ENCODE data around the gene NCS1. TPM values are rescaled to one million over a fixed set of nuclear protein-coding genes. Genes with fewer than 3 reads are reported as not detected.
A peak's percentile ranks its signal among the peaks of the same experiment; 100 is the strongest.

The NCS1 gene
- total RNA-seq, 1 donor from 2014 or later: 20.1 TPM

DNA sequence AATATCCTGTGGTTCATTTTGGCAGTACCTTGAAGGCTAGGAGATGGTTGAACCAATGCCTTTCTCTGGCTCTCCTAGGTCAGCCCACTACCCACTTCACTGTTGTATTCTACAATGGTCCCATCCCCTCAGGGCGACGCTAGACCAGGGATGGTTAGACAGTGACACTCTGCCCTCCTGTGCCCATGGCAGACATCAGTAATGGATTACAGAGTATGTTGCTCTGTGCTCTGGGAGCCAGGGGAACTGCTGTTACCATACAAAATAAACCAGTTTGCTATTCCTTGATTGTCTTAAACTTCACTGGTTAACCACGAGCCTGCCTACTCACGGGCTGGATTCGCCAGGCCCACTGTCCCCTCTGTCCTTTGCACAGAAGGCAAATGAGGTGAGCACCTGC is 33.7 kb downstream of the NCS1 start:
- no peak for DNase-seq (ENCODE audit: low spot score)
- TF ChIP-seq, protein P1, sequence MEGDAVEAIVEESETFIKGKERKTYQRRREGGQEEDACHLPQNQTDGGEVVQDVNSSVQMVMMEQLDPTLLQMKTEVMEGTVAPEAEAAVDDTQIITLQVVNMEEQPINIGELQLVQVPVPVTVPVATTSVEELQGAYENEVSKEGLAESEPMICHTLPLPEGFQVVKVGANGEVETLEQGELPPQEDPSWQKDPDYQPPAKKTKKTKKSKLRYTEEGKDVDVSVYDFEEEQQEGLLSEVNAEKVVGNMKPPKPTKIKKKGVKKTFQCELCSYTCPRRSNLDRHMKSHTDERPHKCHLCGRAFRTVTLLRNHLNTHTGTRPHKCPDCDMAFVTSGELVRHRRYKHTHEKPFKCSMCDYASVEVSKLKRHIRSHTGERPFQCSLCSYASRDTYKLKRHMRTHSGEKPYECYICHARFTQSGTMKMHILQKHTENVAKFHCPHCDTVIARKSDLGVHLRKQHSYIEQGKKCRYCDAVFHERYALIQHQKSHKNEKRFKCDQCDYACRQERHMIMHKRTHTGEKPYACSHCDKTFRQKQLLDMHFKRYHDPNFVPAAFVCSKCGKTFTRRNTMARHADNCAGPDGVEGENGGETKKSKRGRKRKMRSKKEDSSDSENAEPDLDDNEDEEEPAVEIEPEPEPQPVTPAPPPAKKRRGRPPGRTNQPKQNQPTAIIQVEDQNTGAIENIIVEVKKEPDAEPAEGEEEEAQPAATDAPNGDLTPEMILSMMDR (IDR thresholded peaks at IDR 0.05; ENCODE audit: unreplicated experiment): no peak
- no peaks in the 10 kb centered on the region for H3K36me3 Mint-ChIP-seq (ENCODE audit: low read depth, unreplicated experiment)
- H3K9me3 Mint-ChIP-seq (ENCODE audit: unreplicated experiment): no peaks in the 10 kb centered on the region
- peaks cover 16% of the 10 kb centered on the region for H3K27me3 Mint-ChIP-seq (ENCODE audit: unreplicated experiment)
- H3K4me3 Mint-ChIP-seq (ENCODE audit: unreplicated experiment): no peak overlapping the region
- no peak overlapping the region for H3K27ac Mint-ChIP-seq (ENCODE audit: unreplicated experiment)
- peaks cover 45% of the 10 kb centered on the region for H3K4me1 Mint-ChIP-seq (ENCODE audit: unreplicated experiment)

DNA sequence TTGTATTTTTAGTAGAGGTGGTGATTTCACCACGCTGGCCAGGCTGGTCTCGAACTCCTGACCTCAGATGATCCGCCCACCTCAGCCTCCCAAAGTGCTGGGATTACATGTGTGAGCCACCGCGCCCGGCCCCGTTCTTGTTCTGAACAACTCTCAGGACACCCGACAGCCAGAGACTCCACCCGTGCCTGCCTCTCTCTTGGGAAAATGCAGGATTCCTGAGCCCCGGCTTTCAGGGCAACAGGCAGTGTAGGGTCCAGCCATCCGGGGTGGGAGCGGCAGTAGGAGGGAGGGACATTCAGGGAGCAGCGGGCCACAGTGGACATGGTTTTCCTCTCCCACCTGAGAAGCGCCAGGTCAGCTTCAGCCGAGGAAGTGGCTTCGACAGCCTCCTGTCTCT is 34.4 kb downstream of the NCS1 start:
- Mint-ChIP-seq H3K27me3 (ENCODE audit: unreplicated experiment) (peaks cover 13% of the 10 kb centered on the region), H3K9me3 (ENCODE audit: unreplicated experiment) (no peaks in the 10 kb centered on the region), H3K27ac (ENCODE audit: unreplicated experiment) (no peak overlapping the region)

DNA sequence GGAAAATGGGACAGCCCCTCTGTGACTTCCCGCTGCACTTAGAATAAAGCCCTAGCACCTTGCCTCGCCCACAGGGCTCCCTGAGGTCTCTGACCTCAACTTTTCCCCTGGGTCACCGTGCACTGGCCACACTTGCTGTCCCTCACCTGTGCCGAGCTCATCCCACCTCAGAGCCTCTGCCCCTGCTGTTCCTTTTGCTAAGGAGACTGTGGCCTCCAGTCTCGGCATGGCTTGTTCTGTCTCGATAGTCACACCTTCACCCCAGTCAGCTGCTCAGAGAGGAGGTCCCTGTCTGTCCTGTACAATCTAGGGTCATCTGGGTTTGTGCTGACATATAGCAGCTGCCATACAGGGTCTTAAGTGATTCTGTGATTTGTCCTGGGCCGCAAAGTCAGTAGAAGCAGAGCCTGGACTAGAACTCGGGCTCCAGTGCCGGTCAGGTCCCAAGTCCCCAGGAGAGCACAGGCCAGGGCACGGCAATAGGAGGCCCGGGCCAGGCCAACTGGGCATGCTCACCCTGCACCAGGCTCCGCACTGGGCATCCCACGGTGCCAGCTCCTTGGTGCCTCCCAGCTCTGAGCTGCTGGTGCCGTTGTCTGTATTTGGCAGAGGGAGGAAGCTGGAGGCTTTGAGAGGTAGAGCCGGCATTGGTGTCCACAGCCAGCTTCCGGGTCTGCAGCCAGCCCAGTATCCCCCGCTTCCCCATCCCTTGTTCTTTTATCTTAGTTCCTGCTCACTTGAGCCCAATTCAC is 35.2 kb downstream of the NCS1 start:
- Mint-ChIP-seq H3K27ac (ENCODE audit: unreplicated experiment) (peak overlapping the region; percentile 86), H3K9me3 (ENCODE audit: unreplicated experiment) (no peaks in the 10 kb centered on the region), H3K27me3 (ENCODE audit: unreplicated experiment) (peaks cover 12% of the 10 kb centered on the region), H3K4me1 (ENCODE audit: unreplicated experiment) (peaks cover 38% of the 10 kb centered on the region), H3K4me3 (ENCODE audit: unreplicated experiment) (no peak overlapping the region), H3K36me3 (ENCODE audit: low read depth, unreplicated experiment) (no peaks in the 10 kb centered on the region)
- TF ChIP-seq, protein P1 (IDR thresholded peaks at IDR 0.05; ENCODE audit: unreplicated experiment): no peak
- no peak for DNase-seq (ENCODE audit: low spot score)

More for the DNA sequence above, 34.4 kb downstream of the NCS1 start:
- TF ChIP-seq, protein P1 (IDR thresholded peaks at IDR 0.05; ENCODE audit: unreplicated experiment): no peak
- no peaks in the 10 kb centered on the region for H3K36me3 Mint-ChIP-seq (ENCODE audit: low read depth, unreplicated experiment)
- DNase-seq (ENCODE audit: low spot score): no peak
- H3K4me1 Mint-ChIP-seq (ENCODE audit: unreplicated experiment): peaks cover 41% of the 10 kb centered on the region
- H3K4me3 Mint-ChIP-seq (ENCODE audit: unreplicated experiment): no peak overlapping the region

DNA sequence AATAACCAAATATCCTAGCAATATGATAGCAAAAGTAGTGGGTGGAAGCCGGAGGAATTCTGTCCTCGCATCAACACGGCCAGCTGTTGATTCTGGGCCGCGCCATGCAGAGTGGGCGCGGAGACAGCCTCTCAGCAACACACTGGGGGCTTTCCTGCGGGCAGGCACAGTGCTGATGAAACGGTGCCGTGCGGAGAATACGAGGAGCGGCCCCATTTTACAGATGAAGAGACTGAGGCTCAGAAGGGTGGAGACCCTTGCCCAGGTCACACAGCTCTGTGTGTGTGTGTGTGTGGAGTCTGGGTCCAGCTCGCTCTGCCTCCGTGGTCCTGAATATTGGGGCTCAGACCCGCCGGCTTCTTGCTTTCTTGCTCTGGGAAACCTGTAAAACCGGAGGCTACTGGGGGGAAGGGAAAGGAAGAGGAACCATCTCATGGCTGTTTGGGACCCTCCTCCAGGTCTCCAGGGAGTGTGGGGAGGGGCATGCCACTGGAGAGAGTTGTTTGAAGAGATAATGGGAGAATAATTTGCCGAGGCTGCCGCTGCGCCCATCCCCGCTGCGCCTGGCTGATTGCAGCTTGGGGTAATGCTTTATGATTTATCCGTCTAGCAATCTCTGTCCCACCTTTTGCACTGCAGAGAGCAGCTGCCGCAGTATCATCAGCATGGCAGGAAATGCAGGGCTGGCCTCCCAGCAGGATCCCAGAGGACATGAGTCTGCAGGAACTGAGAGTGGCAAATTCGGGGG is 36.6 kb downstream of the NCS1 start:
- peaks cover 12% of the 10 kb centered on the region for H3K27me3 Mint-ChIP-seq (ENCODE audit: unreplicated experiment)
- peak overlapping the region; percentile 72 for H3K27ac Mint-ChIP-seq (ENCODE audit: unreplicated experiment)
- no peak for DNase-seq (ENCODE audit: low spot score)
- no peak overlapping the region for H3K4me3 Mint-ChIP-seq (ENCODE audit: unreplicated experiment)
- no peaks in the 10 kb centered on the region for H3K36me3 Mint-ChIP-seq (ENCODE audit: low read depth, unreplicated experiment)
- peaks cover 38% of the 10 kb centered on the region for H3K4me1 Mint-ChIP-seq (ENCODE audit: unreplicated experiment)
- TF ChIP-seq, protein P1 (IDR thresholded peaks at IDR 0.05; ENCODE audit: unreplicated experiment): no peak
- H3K9me3 Mint-ChIP-seq (ENCODE audit: unreplicated experiment): no peaks in the 10 kb centered on the region

DNA sequence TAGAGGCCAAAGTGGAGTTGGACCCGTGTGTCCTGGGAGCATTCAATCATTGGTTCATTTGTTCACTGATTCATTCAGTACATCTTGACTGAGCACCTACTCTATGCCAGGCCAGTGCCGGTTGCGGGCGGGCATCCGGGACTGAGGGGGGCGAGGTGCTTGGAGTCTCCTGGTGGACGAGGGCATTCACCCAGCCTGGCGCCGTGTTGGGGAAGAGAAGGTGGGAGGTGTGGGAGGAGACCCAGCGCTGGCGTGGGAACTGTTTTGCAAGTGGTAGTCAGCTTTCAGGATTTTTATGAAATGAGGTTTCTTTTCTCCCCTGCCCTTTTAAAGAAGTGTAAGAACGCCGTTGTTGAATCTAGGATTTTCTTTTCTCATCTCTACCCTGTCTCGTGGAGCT is 37.2 kb downstream of the NCS1 start:
- no peak for DNase-seq (ENCODE audit: low spot score)
- Mint-ChIP-seq H3K4me3 (ENCODE audit: unreplicated experiment) (no peak overlapping the region), H3K4me1 (ENCODE audit: unreplicated experiment) (peaks cover 45% of the 10 kb centered on the region), H3K36me3 (ENCODE audit: low read depth, unreplicated experiment) (no peaks in the 10 kb centered on the region), H3K27me3 (ENCODE audit: unreplicated experiment) (peaks cover 12% of the 10 kb centered on the region), H3K9me3 (ENCODE audit: unreplicated experiment) (no peaks in the 10 kb centered on the region), H3K27ac (ENCODE audit: unreplicated experiment) (peak overlapping the region; percentile 72)
- TF ChIP-seq, protein P1 (IDR thresholded peaks at IDR 0.05; ENCODE audit: unreplicated experiment): no peak

Measured in endothelial cell (in vitro differentiated cells).